Mesenchymal stem cell (in vitro differentiated cells and primary cell): ENCODE data around the gene PITPNC1.

Experiments
- DNase-seq: peaks from one replicate; pipeline ENCODE4 v3.0.0-alpha.2; 2013
- H2AFZ ChIP-seq: one replicate; pipeline ENCODE4 v1.6.1; 2013; ENCODE audit warnings: low read depth, mild to moderate bottlenecking, control low read depth, inconsistent platforms, low read length, moderate library complexity
- H2AK5ac ChIP-seq: 2 replicates; pipeline ENCODE4 v1.6.1; 2013; ENCODE audit warnings: low read length, moderate library complexity, mild to moderate bottlenecking, inconsistent platforms; ENCODE audit not compliant: severe bottlenecking
- H2BK120ac ChIP-seq: one replicate; pipeline ENCODE4 v1.6.1; 2013; ENCODE audit warnings: low read depth, mild to moderate bottlenecking, inconsistent platforms, low read length, moderate library complexity
- H2BK12ac ChIP-seq, 2 experiments: one replicate each; pipeline ENCODE4 v1.6.1; 2013; ENCODE audit warnings: inconsistent platforms in 2 of 2, low read length in 2 of 2, mild to moderate bottlenecking in 2 of 2, moderate library complexity in 2 of 2, control low read depth in 1 of 2
- H2BK15ac ChIP-seq: one replicate; pipeline ENCODE4 v1.6.1; 2013; ENCODE audit warnings: mild to moderate bottlenecking, low read depth, inconsistent platforms; ENCODE audit not compliant: poor library complexity, severe bottlenecking
- H2BK5ac ChIP-seq: 2 replicates; pipeline ENCODE4 v1.6.1; 2013; ENCODE audit warnings: low read depth, mild to moderate bottlenecking, low read length, control low read depth, inconsistent platforms; ENCODE audit not compliant: poor library complexity, severe bottlenecking
- H3K14ac ChIP-seq, 2 experiments: one replicate each; pipeline ENCODE4 v1.6.1; 2013; ENCODE audit warnings: inconsistent platforms in 2 of 2, low read length in 2 of 2, control low read depth in 1 of 2, mild to moderate bottlenecking in 1 of 2, moderate library complexity in 1 of 2
- H3K18ac ChIP-seq, 2 experiments: one replicate each; pipeline ENCODE4 v1.6.1; 2013; ENCODE audit warnings: inconsistent platforms in 2 of 2, low read length in 2 of 2, control low read depth in 1 of 2, low read depth in 1 of 2, mild to moderate bottlenecking in 1 of 2
- H3K23ac ChIP-seq, 2 experiments: one replicate each; pipeline ENCODE4 v1.6.1; 2013; ENCODE audit warnings: inconsistent platforms in 2 of 2, low read length in 2 of 2, mild to moderate bottlenecking in 2 of 2, moderate library complexity in 2 of 2, control low read depth in 1 of 2
- H3K27ac ChIP-seq: 2 replicates; pipeline ENCODE4 v1.5.1; 2013; ENCODE audit warnings: mild to moderate bottlenecking, moderate library complexity, low read length, control low read depth, inconsistent platforms; ENCODE audit not compliant: poor library complexity, severe bottlenecking
- H3K27me3 ChIP-seq, 2 experiments: 2 replicates each; pipeline versions ENCODE4 v1.6.1 to v1.7.0; 2013; ENCODE audit warnings: low read length in 2 of 2, mild to moderate bottlenecking in 2 of 2, moderate library complexity in 2 of 2, control low read depth in 1 of 2, inconsistent platforms in 1 of 2; ENCODE audit not compliant: control insufficient read depth in 1 of 2, insufficient read depth in 1 of 2
- H3K36me3 ChIP-seq, 2 experiments: 2 replicates each; pipeline versions ENCODE4 v1.6.1 to v1.7.0; 2013; ENCODE audit warnings: low read length in 2 of 2, control low read depth in 1 of 2, inconsistent platforms in 1 of 2, low read depth in 1 of 2, mild to moderate bottlenecking in 1 of 2; ENCODE audit not compliant: insufficient read depth in 2 of 2, control insufficient read depth in 1 of 2
- H3K4ac ChIP-seq, 2 experiments: one replicate each; pipeline ENCODE4 v1.6.1; 2013; ENCODE audit warnings: inconsistent platforms in 2 of 2, low read length in 2 of 2, mild to moderate bottlenecking in 2 of 2, moderate library complexity in 2 of 2, control low read depth in 1 of 2, low read depth in 1 of 2
- H3K4me1 ChIP-seq: 2 replicates; pipeline ENCODE4 v1.6.1; 2013; ENCODE audit warnings: low read depth, low read length, control low read depth; ENCODE audit not compliant: control insufficient read depth, insufficient read depth
- H3K4me2 ChIP-seq: 2 replicates; pipeline ENCODE4 v1.6.1; 2013; ENCODE audit warnings: low read length, mild to moderate bottlenecking, inconsistent platforms; ENCODE audit not compliant: poor library complexity, severe bottlenecking
- H3K4me3 ChIP-seq, 2 experiments: 2 replicates each; pipeline versions ENCODE4 v1.5.1 to v1.7.0; 2013; ENCODE audit warnings: low read length in 2 of 2, mild to moderate bottlenecking in 2 of 2, control low read depth in 1 of 2, low read depth in 1 of 2; ENCODE audit not compliant: insufficient read depth in 1 of 2
- H3K79me1 ChIP-seq: replicated peaks from 2 replicates; pipeline ENCODE4 v1.6.1; 2013; ENCODE audit warnings: mild to moderate bottlenecking, control low read depth, low read length, inconsistent platforms; ENCODE audit not compliant: poor library complexity, severe bottlenecking
- H3K9ac ChIP-seq: 2 replicates; pipeline ENCODE4 v1.7.0; 2013; ENCODE audit warnings: mild to moderate bottlenecking, low read length, moderate library complexity
- H3K9me3 ChIP-seq: 2 replicates; pipeline ENCODE4 v1.7.0; 2013; ENCODE audit warnings: mild to moderate bottlenecking, low read length; ENCODE audit not compliant: control insufficient read depth
- H4K8ac ChIP-seq: one replicate; pipeline ENCODE4 v1.6.1; 2013; ENCODE audit warnings: inconsistent platforms, mild to moderate bottlenecking, low read length, moderate library complexity
- H4K91ac ChIP-seq: one replicate; pipeline ENCODE4 v1.6.1; 2013; ENCODE audit warnings: mild to moderate bottlenecking, low read length, inconsistent platforms
- WGBS: methylation state at CpG from one replicate; pipeline ENCODE4 v1.1.7; 2013; ENCODE audit warnings: mixed read lengths; 5-methylcytosine and 5-hydroxymethylcytosine counted together

The PITPNC1 gene

DNA sequence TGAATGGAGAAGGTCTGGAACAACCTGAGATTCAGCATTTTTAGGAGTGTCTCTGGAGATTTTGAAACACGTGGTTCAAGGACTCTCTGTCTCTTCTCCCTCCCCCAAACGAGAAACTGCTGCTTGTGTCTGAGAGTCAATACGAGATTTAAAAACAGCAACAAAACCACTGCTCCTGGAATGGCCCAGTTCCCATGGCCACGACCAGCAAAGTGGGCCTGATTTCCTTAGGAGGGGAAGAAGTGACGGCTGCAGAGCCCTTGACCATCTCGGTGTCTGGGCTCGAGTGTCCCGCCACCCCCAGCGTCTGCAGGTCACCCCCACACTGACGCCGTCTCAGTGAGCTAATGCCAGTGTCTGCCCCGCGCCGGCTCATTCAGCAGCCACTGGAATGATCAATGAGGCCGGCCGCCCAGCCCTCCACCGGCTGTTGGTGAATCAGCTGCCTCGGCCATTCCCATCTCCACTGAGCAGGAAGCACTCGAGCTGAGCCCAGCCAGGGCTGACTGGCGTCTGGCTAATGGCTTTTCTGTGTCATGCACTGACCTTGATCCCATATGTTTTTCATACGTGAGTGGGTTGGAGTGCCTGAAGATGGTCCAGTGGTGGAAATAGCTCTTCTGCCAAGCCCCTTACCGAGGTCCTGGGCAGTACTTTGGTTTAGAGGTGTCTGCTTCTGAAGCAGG is 151.8 kb downstream of the PITPNC1 start:
- H3K4me2 ChIP-seq, result peak overlapping the region; percentile 60
- H4K91ac ChIP-seq, result no peak overlapping the region
- peak overlapping the region; percentile 80 for H3K27ac ChIP-seq
- no peaks in the 10 kb centered on the region for H3K27me3 ChIP-seq
- peak overlapping the region; percentile 19 to 75 for H3K4me3 ChIP-seq
- peaks cover 4% of the 10 kb centered on the region for H3K4me1 ChIP-seq
- H3K18ac ChIP-seq, result peak overlapping the region in 1 of 2 experiments; percentile 43
- H3K4ac ChIP-seq, result no peak overlapping the region
- peak; percentile 98 for DNase-seq
- H3K79me1 ChIP-seq, result peaks cover 14% of the 10 kb centered on the region
- peak overlapping the region; percentile 55 for H4K8ac ChIP-seq
- peak overlapping the region in 1 of 2 experiments; percentile 61 for H2BK12ac ChIP-seq
- 6% methylated on average over 21 of the region's 22 CpGs for WGBS
- H2AFZ ChIP-seq, result peak overlapping the region; percentile 34
- no peak overlapping the region for H2BK120ac ChIP-seq
- H3K36me3 ChIP-seq, result peaks cover 0 to 5% of the 10 kb centered on the region in 2 experiments
- H2AK5ac ChIP-seq, result no peak overlapping the region
- H3K9ac ChIP-seq, result peak overlapping the region; percentile 84
- no peak overlapping the region for H3K14ac ChIP-seq
- no peak overlapping the region for H3K23ac ChIP-seq
- no peak overlapping the region for H2BK5ac ChIP-seq
- H3K9me3 ChIP-seq, result no peaks in the 10 kb centered on the region
- no peak overlapping the region for H2BK15ac ChIP-seq

- Histone ChIP-seq H4K8ac (no peak overlapping the region), H3K9me3 (no peaks in the 10 kb centered on the region), H2BK12ac (peak overlapping the region in 1 of 2 experiments; percentile 40), H3K18ac (no peak overlapping the region), H2AFZ (no peak overlapping the region), H3K4me1 (peaks cover 6% of the 10 kb centered on the region), H3K79me1 (peaks cover 6% of the 10 kb centered on the region), H3K27ac (no peak overlapping the region), H3K14ac (no peak overlapping the region), H2BK5ac (no peak overlapping the region), H3K4me3 (peak overlapping the region in 1 of 2 experiments; percentile 11), H3K27me3 (no peaks in the 10 kb centered on the region), H3K4me2 (no peak overlapping the region), H2BK15ac (no peak overlapping the region), H3K36me3 (peaks cover 0 to 5% of the 10 kb centered on the region in 2 experiments), H3K9ac (no peak overlapping the region), H3K4ac (no peak overlapping the region), H2BK120ac (no peak overlapping the region), H4K91ac (no peak overlapping the region), H2AK5ac (no peak overlapping the region), H3K23ac (no peak overlapping the region)
- DNase-seq, result no peak
- 77% methylated on average over 12 of the region's 12 CpGs for WGBS
Observed at GRCh38 chr17:67531291-67531690, 154.2 kb downstream of the PITPNC1 start.

DNA sequence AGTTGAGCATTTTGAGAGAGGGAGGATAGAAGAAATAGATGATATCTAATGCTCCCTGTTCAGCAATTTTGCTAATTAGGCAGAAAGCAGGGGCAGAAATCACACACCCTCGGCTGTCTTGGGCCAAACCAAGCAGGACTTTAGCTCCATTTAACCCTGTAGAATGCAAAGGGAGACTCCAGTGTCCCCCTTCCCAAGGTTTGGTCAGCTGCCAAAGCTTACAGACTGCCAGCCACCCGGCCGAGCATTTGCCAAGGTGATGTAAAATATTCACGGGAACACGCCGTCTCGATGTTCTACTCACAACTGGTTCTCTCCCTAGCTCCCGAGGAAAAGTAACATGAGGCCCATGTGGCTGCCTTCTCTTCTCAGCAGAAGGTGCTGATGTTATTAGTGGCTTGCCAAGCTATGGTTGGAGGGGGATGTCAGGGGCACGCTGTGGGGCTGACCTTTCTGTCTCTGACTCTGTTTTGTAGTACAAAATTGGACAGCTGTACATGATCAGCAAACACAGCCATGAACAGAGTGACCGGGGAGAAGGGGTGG is 155.3 kb downstream of the PITPNC1 start:
- Histone ChIP-seq H3K23ac (no peak overlapping the region), H3K4me2 (no peak overlapping the region), H3K79me1 (peaks cover 6% of the 10 kb centered on the region), H3K4me1 (peaks cover 6% of the 10 kb centered on the region), H2AK5ac (no peak overlapping the region), H3K9ac (no peak overlapping the region), H2BK12ac (no peak overlapping the region), H3K18ac (no peak overlapping the region), H3K14ac (no peak overlapping the region), H2BK15ac (no peak overlapping the region), H3K9me3 (no peaks in the 10 kb centered on the region), H2AFZ (no peak overlapping the region), H2BK5ac (no peak overlapping the region), H4K91ac (no peak overlapping the region), H4K8ac (no peak overlapping the region), H3K36me3 (peaks cover 0 to 5% of the 10 kb centered on the region in 2 experiments), H2BK120ac (no peak overlapping the region), H3K4me3 (no peak overlapping the region), H3K4ac (no peak overlapping the region), H3K27me3 (no peaks in the 10 kb centered on the region), H3K27ac (no peak overlapping the region)
- WGBS, result 95% methylated on average over 10 of the region's 10 CpGs
- no peak for DNase-seq

DNA sequence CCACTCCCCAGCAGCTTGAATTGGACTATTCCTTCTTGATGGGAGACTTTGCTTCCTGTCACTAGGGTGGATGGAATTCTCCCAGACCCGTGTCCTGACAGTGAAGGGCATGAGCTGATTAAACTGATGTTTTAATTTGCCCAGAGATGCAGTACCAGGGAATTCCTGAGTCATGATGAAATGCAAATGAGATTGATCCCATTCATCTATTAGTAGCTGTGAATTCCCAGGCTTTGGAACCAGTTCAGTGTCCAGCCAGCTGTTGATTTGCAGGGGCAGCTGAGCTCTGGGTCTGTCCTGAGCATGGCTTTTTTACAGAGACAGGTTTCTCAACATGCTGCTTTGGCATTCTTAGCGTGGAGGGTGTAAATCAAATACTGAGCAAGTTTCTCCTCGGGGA is 157.9 kb downstream of the PITPNC1 start:
- peaks cover 1% of the 10 kb centered on the region for H3K4me1 ChIP-seq
- no peaks in the 10 kb centered on the region for H3K9me3 ChIP-seq
- H3K23ac ChIP-seq, result no peak overlapping the region
- no peak overlapping the region for H2BK15ac ChIP-seq
- H2BK12ac ChIP-seq, result no peak overlapping the region
- no peak overlapping the region for H2AK5ac ChIP-seq
- DNase-seq, result peak; percentile 52
- no peak overlapping the region for H3K4ac ChIP-seq
- H3K27ac ChIP-seq, result no peak overlapping the region
- no peak overlapping the region for H2BK5ac ChIP-seq
- no peak overlapping the region for H2AFZ ChIP-seq
- no peak overlapping the region for H3K9ac ChIP-seq
- no peak overlapping the region for H2BK120ac ChIP-seq
- no peak overlapping the region for H3K14ac ChIP-seq
- peaks cover 6% of the 10 kb centered on the region for H3K79me1 ChIP-seq
- H3K4me3 ChIP-seq, result no peak overlapping the region
- H3K18ac ChIP-seq, result no peak overlapping the region
- H3K27me3 ChIP-seq, result no peaks in the 10 kb centered on the region
- no peak overlapping the region for H3K4me2 ChIP-seq
- no peak overlapping the region for H4K8ac ChIP-seq
- no peak overlapping the region for H4K91ac ChIP-seq
- H3K36me3 ChIP-seq, result peaks cover 0 to 5% of the 10 kb centered on the region in 2 experiments
- WGBS, result 70% methylated on average over 3 of the region's 3 CpGs
